SK-N-MC (cell line): ENCODE measurements around the gene BICD2.

ENCODE experiments used
- EZH2 ChIP-seq: fragments of 200-600 bp; sonication (generic); IDR thresholded peaks from one replicate; pipeline ENCODE4 v1.6.1; 2017; ENCODE audit warnings: antibody characterized with exemption
- POLR2AphosphoS5 ChIP-seq: IDR thresholded peaks from 2 replicates; pipeline ENCODE4 v1.6.1; 2012; ENCODE audit warnings: mild to moderate bottlenecking, low read depth, low read length, borderline replicate concordance

GRCh38 chr9:92762781-92763708 is 1.6 kb downstream of the BICD2 start:
- TF ChIP-seq EZH2 (no peak), POLR2AphosphoS5 (no peak)
